Mucosa of descending colon (tissue), 3 donors: ENCODE measurements around the gene MAP3K5. TPM values are rescaled to one million over a fixed set of nuclear protein-coding genes. Genes with fewer than 3 reads are reported as not detected.

Experiments used
- ATAC-seq: fragments of 200-7000 bp; cut with Tn5 transposase; one replicate; pipeline ENCODE4 v1.9.1; 2020; ENCODE audit warnings: mild to moderate bottlenecking, moderate library complexity
- DNase-seq, 3 donors: peaks; one replicate each; pipeline ENCODE4 v3.0.0-alpha.2; 2020
- H3K36me3 ChIP-seq: fragments of 200-600 bp; one replicate; pipeline ENCODE4 v1.8.0; 2021; ENCODE audit warnings: low read depth, mild to moderate bottlenecking
- H3K4me1 ChIP-seq: fragments of 200-600 bp; one replicate; pipeline ENCODE4 v1.8.0; 2021; ENCODE audit warnings: low read depth, mild to moderate bottlenecking
- H3K4me3 ChIP-seq: fragments of 200-600 bp; one replicate; pipeline ENCODE4 v1.8.0; 2021; ENCODE audit warnings: mild to moderate bottlenecking
- H3K9me3 ChIP-seq: fragments of 200-600 bp; one replicate; pipeline ENCODE4 v1.8.0; 2021; ENCODE audit warnings: mild to moderate bottlenecking
- CTCF ChIP-seq: fragments of 200-600 bp; IDR thresholded peaks from one replicate; pipeline ENCODE4 v1.8.0; 2022; ENCODE audit warnings: antibody characterized with exemption, mild to moderate bottlenecking
- intact Hi-C, 2 donors: fragments of 100-400 bp; cut with DNase I in 1 of 2; cut with micrococcal nuclease in 1 of 2; formaldehyde crosslinking; loops; one replicate each; pipeline versions ENCODE4 v1.11.0 to v1.11.1; 2022; cut with DNase I, micrococcal nuclease
- total RNA-seq, 3 donors: library from RNA; stranded (reverse); fragmentation: NEBNext Ultra II Directional in 2 of 3; extraction: Animal tissue kit (Norgen Biotek cat#: 25700) in 2 of 3; gene quantifications; one replicate each; pipeline versions ENCODE4 v1.2.1 to v1.2.4, GENCODE V29; 2021 to 2023
- donor health status: DM: no; HTN: no; CAD: no; lungs with moderate emphysema.
- donor health status: DM: no; HTN: no; CAD: no.
- donor health status: DM: no; HTN: yes; CAD: no.

MAP3K5 gene
- total RNA-seq, 3 donors from 2014 or later: 12.6 to 18.2 (median 16.3) TPM

GRCh38 chr6:136660727-136661126 is 131.6 kb downstream of the MAP3K5 start:
- no peak for TF ChIP-seq CTCF
- DNase-seq: no peak
- Histone ChIP-seq H3K4me1 (peaks cover 5% of the 10 kb centered on the region), H3K36me3 (no peaks in the 10 kb centered on the region), H3K9me3 (no peaks in the 10 kb centered on the region), H3K4me3 (no peak overlapping the region)
- no peak for ATAC-seq
- intact Hi-C loops: no loop called here

- Histone ChIP-seq H3K4me1 (peaks cover 5% of the 10 kb centered on the region), H3K36me3 (no peaks in the 10 kb centered on the region), H3K9me3 (no peaks in the 10 kb centered on the region), H3K4me3 (no peak overlapping the region)
- DNase-seq: no peak
- intact Hi-C loops: no loop called here
- no peak for ATAC-seq
- TF ChIP-seq CTCF: no peak
Observed at GRCh38 chr6:136659991-136660499, 132.2 kb downstream of the MAP3K5 start.

- H3K4me3 ChIP-seq: no peak overlapping the region
- no peaks in the 10 kb centered on the region for H3K36me3 ChIP-seq
- H3K9me3 ChIP-seq: no peaks in the 10 kb centered on the region
- H3K4me1 ChIP-seq: peaks cover 5% of the 10 kb centered on the region
- no peak for TF ChIP-seq CTCF
- no peak for ATAC-seq
- DNase-seq: no peak
- intact Hi-C loops: no loop called here
Observed at GRCh38 chr6:136658711-136659110, 133.6 kb downstream of the MAP3K5 start.

GRCh38 chr6:136657666-136658065 is 134.6 kb downstream of the MAP3K5 start:
- peak; percentile 68 for ATAC-seq
- no peak overlapping the region for H3K4me3 ChIP-seq
- intact Hi-C loops: no loop called here
- H3K9me3 ChIP-seq: no peaks in the 10 kb centered on the region
- peaks cover 5% of the 10 kb centered on the region for H3K4me1 ChIP-seq
- TF ChIP-seq CTCF: no peak
- DNase-seq: peak in 1 of 3 donors; percentile 20
- H3K36me3 ChIP-seq: no peaks in the 10 kb centered on the region

GRCh38 chr6:136656121-136656520 is 136.2 kb downstream of the MAP3K5 start:
- TF ChIP-seq CTCF: no peak
- no peak for ATAC-seq
- H3K4me3 ChIP-seq: no peak overlapping the region

More at GRCh38 chr6:136656121-136656520, 136.2 kb downstream of the MAP3K5 start:
- H3K9me3 ChIP-seq: no peaks in the 10 kb centered on the region
- peaks cover 5% of the 10 kb centered on the region for H3K4me1 ChIP-seq
- intact Hi-C loops: no loop called here
- H3K36me3 ChIP-seq: no peaks in the 10 kb centered on the region
- DNase-seq: no peak
